Fibroblast of the aortic adventitia (primary cell): ENCODE data around the gene PPP1R9B. TPM values are rescaled to one million over a fixed set of nuclear protein-coding genes. Genes with fewer than 3 reads are reported as not detected.

Source experiments
- DNase-seq: peaks from one replicate; pipeline ENCODE4 v3.0.0-alpha.2; 2010; ENCODE audit warnings: low read depth
- H3K4me3 ChIP-seq: 2 replicates; pipeline ENCODE4 v1.5.1; 2011; ENCODE audit warnings: low read depth, mild to moderate bottlenecking, control low read depth, low read length, moderate library complexity
- total RNA-seq: library from RNA; depleted of rRNA; stranded (reverse); fragments of >200 nt; gene quantifications from 2 replicates; pipeline ENCODE4 v1.2.3, GENCODE V29; 2012; ENCODE audit warnings: low replicate concordance
- TF ChIP-seq, protein P1 (sequence below): IDR thresholded peaks from 2 replicates; pipeline ENCODE4 v1.5.1; 2011; ENCODE audit warnings: mild to moderate bottlenecking, low read length, control low read depth, inconsistent platforms; ENCODE audit not compliant: insufficient read depth

The PPP1R9B gene
- total RNA-seq, 1 donor, result 59.3 TPM

DNA sequence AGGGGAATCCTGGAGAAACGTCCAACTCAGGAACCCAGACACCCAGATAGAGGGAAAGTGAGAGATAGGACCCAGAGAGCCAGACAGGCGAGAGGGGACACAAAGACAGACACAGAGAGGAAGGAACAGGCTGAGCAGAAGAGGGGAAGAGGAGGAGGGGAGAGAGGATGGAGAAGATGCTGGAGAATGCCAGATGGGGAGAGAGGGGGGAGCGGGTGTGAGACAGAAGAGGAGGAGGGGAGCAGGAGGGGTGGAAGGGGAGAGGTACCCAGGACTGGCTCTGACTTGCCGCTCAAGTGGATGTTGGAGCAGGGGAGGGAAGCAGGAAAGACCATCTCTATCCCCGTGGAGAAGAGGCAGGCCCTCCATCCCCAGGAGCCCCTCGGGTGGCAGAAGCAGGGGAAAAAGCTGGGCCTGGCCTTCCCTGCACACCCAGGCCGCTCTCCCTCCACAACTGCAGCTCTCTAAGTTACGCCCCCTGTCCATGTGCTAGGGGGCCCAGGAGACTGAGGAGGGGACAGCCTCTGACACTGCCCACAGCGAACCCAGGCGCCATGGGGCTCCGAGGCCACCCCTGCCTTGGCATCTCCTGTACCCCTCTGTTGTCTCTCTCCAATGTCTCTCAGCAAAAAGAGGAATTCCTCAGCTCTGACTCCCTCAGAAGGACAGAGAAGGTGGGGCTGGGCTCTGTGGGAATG, 4.8 kb downstream of the PPP1R9B start:
- H3K4me3 ChIP-seq, result peak overlapping the region; percentile 81
- no peak for DNase-seq
- TF ChIP-seq, protein P1, sequence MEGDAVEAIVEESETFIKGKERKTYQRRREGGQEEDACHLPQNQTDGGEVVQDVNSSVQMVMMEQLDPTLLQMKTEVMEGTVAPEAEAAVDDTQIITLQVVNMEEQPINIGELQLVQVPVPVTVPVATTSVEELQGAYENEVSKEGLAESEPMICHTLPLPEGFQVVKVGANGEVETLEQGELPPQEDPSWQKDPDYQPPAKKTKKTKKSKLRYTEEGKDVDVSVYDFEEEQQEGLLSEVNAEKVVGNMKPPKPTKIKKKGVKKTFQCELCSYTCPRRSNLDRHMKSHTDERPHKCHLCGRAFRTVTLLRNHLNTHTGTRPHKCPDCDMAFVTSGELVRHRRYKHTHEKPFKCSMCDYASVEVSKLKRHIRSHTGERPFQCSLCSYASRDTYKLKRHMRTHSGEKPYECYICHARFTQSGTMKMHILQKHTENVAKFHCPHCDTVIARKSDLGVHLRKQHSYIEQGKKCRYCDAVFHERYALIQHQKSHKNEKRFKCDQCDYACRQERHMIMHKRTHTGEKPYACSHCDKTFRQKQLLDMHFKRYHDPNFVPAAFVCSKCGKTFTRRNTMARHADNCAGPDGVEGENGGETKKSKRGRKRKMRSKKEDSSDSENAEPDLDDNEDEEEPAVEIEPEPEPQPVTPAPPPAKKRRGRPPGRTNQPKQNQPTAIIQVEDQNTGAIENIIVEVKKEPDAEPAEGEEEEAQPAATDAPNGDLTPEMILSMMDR, result no peak

DNA sequence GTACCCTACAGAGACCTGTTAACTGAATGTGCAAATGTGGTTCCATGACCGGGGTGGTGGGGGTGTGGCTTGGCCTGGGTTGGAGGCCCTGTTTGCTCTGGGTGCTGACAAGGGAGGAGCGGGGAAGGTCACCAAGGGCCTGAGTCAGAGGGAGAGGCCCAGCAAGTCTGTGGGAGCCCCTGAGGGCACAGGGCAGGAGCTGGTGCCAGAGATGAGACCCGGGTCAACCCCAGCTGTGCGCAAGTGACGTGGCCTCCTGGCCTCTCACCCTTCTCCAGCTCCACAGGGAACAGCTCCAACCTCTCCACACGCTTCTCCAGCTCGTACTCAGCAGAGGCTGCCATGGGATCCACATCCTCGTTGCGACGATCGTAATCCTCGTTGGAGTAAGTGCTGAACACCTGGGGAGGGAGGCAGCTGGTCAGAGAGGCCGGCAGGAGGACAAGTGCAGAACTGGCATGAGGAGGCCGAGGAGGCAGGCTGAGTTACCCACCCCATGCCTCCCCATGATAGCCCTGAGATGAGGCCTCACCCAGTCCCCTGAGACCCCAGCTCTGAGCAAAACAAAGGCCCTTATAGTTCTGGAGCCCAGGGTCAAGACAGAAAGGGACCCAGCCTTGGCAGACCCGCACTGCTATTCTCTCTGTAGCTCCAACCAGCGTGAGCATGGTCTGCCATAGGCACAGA, 5.5 kb downstream of the PPP1R9B start:
- H3K4me3 ChIP-seq, result no peak overlapping the region
- TF ChIP-seq, protein P1, result no peak
- DNase-seq, result no peak

DNA sequence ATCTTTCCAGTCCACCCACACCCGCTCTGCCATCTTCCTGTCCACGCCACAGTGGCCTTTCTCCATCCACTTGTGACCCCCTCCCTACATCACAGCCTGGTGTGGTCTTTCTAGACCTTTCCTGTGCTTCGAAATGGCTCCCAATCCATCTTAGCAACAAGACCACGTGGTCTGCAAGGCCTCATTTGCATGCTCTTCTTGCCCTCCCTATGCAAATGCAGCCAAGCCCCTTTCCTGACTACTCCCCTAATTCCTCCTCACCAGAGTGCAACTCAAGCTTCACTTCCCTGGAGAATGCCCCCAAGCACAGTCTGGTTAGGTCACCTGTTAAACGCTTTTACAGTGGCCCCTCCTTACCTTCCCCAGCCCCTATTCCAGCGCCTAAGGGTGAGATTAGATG, 6.1 kb downstream of the PPP1R9B start:
- no peak for DNase-seq
- no peak overlapping the region for H3K4me3 ChIP-seq
- TF ChIP-seq, protein P1, result no peak

DNA sequence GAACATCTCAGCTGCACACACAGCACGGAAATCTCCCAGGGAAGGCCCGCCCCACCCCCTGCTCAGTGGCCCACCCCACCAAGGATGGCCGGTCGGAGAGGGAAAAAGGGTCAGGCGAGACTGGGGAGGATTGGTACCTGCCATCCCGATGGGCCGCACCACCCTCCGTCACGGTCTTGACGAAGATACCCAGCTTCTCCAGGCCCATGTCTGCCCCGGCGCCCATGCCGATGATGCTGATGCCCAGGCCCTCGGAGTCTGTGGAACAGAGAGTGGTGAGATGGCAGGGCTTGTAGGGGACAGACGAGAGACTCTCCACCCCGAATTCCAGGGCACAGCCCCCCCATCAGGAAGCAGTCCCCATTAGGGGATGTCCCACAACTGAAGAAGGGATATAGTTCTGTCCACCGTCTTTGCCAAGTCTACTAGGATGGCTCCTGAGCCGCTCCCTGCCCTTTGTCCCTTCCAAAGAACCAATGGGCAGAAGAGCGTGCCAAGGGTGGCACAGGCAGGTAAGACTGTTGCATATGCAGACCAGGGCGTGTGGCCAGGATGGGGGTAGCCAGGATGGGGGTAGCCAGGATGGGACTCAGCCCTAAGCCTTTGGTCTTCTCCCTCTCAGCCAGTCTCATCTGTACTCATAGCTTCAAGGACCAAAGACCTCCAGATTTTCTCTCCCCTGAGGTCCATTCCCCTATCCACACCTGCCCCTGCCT, 6.9 kb downstream of the PPP1R9B start:
- TF ChIP-seq, protein P1, result no peak
- no peak for DNase-seq
- H3K4me3 ChIP-seq, result no peak overlapping the region

DNA sequence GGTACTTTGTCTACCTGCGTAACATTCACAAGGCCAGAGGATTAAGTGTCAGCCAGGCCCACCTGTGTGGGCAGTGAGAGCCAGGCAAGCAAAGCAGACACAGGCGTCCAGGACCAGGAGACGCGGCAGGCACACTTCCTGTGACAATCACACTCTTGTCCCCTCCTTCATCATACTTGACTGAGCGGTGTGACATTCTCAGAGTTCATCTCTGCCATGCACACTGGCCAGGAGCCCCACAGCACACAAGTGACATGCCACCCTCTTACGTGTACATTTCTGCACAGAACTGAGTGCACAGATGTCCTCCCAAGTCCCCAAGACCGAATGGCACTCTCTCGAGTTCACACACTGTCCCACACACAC, 8.7 kb downstream of the PPP1R9B start:
- TF ChIP-seq, protein P1, result no peak
- H3K4me3 ChIP-seq, result no peak overlapping the region
- no peak for DNase-seq

DNA sequence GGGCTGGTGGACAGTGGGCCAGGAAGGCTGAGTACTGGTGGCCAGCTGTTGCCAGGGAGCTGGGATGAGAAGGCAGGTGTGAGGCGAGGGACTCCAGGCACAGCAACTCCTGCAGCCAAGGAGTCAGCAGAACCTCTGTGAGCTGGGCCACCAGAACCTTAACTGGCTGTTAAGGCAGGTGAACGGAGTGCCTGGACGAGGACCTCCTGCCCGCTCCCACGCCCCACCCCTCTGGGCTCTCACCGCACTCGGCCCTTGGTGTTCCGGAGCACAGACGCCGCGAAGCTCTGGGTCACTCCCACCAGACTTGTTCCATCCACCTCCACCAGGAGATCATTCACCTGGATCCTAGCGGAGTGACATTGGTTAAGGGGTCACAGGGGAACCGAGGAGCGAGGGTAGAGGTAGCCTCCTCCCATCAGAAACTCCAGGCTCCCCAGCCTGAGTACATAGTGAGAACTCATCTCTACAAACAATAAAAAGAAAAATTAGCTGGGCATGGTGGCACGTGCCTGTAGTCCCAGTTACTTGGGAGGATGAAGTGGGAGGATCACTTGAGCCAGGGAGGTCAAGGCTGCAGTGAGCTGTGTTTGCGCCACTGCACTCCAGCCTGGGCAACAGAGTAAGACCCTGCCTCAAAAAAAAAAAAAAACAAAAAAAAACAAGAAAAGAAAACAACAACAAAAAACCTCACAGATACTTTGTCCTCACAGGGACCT, 9.3 kb downstream of the PPP1R9B start:
- no peak overlapping the region for H3K4me3 ChIP-seq
- TF ChIP-seq, protein P1, result no peak
- no peak for DNase-seq
